Endothelial cell of umbilical vein (primary cell): ENCODE data around the gene CFHR3.

ENCODE experiments used
- POLR2A ChIP-seq: IDR thresholded peaks from 2 replicates; pipeline ENCODE4 v1.6.1; 2012; ENCODE audit warnings: low read depth, mild to moderate bottlenecking, control low read depth, low read length
- TF ChIP-seq, protein P1 (sequence below): IDR thresholded peaks from 2 replicates; pipeline ENCODE4 v1.6.1; 2011; ENCODE audit not compliant: insufficient read depth, insufficient read length
- TF ChIP-seq, protein P2 (sequence below), 2 donors: IDR thresholded peaks; 1 replicate in 1 of 2; 2 replicates in 1 of 2; pipeline ENCODE4 v1.5.1; 2011; ENCODE audit warnings: low read length in 2 of 2, mild to moderate bottlenecking in 2 of 2, moderate library complexity in 2 of 2, control low read depth in 1 of 2, inconsistent platforms in 1 of 2, low read depth in 1 of 2; ENCODE audit not compliant: insufficient read depth in 1 of 2; ENCODE audit errors: extremely low read depth in 1 of 2

- TF ChIP-seq POLR2A, result no peak
- TF ChIP-seq, protein P1, sequence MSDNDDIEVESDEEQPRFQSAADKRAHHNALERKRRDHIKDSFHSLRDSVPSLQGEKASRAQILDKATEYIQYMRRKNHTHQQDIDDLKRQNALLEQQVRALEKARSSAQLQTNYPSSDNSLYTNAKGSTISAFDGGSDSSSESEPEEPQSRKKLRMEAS, result no peak
- TF ChIP-seq, protein P2, sequence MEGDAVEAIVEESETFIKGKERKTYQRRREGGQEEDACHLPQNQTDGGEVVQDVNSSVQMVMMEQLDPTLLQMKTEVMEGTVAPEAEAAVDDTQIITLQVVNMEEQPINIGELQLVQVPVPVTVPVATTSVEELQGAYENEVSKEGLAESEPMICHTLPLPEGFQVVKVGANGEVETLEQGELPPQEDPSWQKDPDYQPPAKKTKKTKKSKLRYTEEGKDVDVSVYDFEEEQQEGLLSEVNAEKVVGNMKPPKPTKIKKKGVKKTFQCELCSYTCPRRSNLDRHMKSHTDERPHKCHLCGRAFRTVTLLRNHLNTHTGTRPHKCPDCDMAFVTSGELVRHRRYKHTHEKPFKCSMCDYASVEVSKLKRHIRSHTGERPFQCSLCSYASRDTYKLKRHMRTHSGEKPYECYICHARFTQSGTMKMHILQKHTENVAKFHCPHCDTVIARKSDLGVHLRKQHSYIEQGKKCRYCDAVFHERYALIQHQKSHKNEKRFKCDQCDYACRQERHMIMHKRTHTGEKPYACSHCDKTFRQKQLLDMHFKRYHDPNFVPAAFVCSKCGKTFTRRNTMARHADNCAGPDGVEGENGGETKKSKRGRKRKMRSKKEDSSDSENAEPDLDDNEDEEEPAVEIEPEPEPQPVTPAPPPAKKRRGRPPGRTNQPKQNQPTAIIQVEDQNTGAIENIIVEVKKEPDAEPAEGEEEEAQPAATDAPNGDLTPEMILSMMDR (IDR thresholded peaks at IDR 0.05; ENCODE audit: extremely low read depth in 1 of 2, insufficient read depth in 1 of 2, low read depth in 1 of 2, low read length in 2 of 2), result no peak
Measured at GRCh38 chr1:196773713-196774112, 927 bp upstream of the CFHR3 start.
